K562 (cell line): Measurements from ENCODE around the gene PPT2. TPM values are rescaled to one million over a fixed set of nuclear protein-coding genes. Genes with fewer than 3 reads are reported as not detected.
A peak's percentile ranks its signal among the peaks of the same experiment; 100 is the strongest.

Source experiments
- ATAC-seq: fragments of 200-7000 bp; cut with Tn5 transposase; 3 replicates; pipeline ENCODE4 v1.9.1; 2020; ENCODE audit warnings: moderate library complexity
- BruUV-seq: library from RNA; stranded (reverse); fragments of 400-500 nt; replicated peaks from 2 replicates; lab custom pipeline; 2021; lab: Mats Ljungman, UMichigan
- CTCF ChIA-PET: fragments of 300-600 bp; formaldehyde crosslinking; extraction: SDS; loops from one replicate; lab custom pipeline; 2021; ENCODE audit warnings: low intra/inter-chr PET ratio; lab: Yijun Ruan, JAX
- POLR2A ChIA-PET: fragments of 300-600, 350-650 bp; sonication (Branson Sonifier 250); formaldehyde crosslinking; extraction: SDS; loops from one replicate; lab custom pipeline; 2021; ENCODE audit warnings: antibody characterized with exemption, inconsistent platforms; lab: Yijun Ruan, JAX
- DNase-seq, 4 experiments: peaks; one replicate each; pipeline versions ENCODE4 v3.0.0 to v3.0.0-alpha.2; 2011 to 2018; ENCODE audit warnings: low spot score in 3 of 4, mixed read lengths in 3 of 4; ENCODE audit errors: extremely low read depth in 1 of 4
- FAIRE-seq: peaks from 2 replicates; lab custom pipeline; 2011; peaks lifted over from hg19 to GRCh38; lab: Jason Lieb, UNC
- H2AFZ ChIP-seq: 2 replicates; pipeline ENCODE4 v1.6.0; 2011; ENCODE audit warnings: low read depth, low read length, control low read depth, inconsistent platforms
- H3K27ac ChIP-seq: fragments of 200-600 bp; 3 replicates; pipeline ENCODE4 v1.8.0; 2011; ENCODE audit warnings: low read depth, mild to moderate bottlenecking, control low read depth, inconsistent platforms, low read length, moderate library complexity, mixed read lengths; ENCODE audit errors: extremely low read depth
- H3K27me3 ChIP-seq, 2 experiments: fragments of 300-600 bp in 1 of 2; 2 replicates in 1 of 2; 3 replicates in 1 of 2; pipeline versions ENCODE4 v1.6.0 to v1.8.0; 2011; ENCODE audit warnings: inconsistent platforms in 2 of 2, low read length in 2 of 2, mild to moderate bottlenecking in 1 of 2, mixed read lengths in 1 of 2, moderate library complexity in 1 of 2; ENCODE audit not compliant: control insufficient read depth in 2 of 2, insufficient read depth in 2 of 2
- H3K36me3 ChIP-seq: fragments of 300-600 bp; 3 replicates; pipeline ENCODE4 v1.8.0; 2011; ENCODE audit warnings: mild to moderate bottlenecking, low read length, inconsistent platforms; ENCODE audit not compliant: control insufficient read depth, insufficient read depth
- H3K4me1 ChIP-seq, 2 experiments: fragments of 200-600 bp in 1 of 2; replicated peaks in 1 of 2; 2 replicates in 1 of 2; 3 replicates in 1 of 2; pipeline versions ENCODE4 v1.5.1 to v1.8.0; 2011; ENCODE audit warnings: inconsistent platforms in 2 of 2, low read length in 2 of 2, mild to moderate bottlenecking in 1 of 2, mixed read lengths in 1 of 2, moderate library complexity in 1 of 2; ENCODE audit not compliant: control insufficient read depth in 2 of 2, insufficient read depth in 2 of 2
- H3K4me2 ChIP-seq: 2 replicates; pipeline ENCODE4 v1.6.1; 2011; ENCODE audit warnings: low read length, control low read depth, inconsistent platforms, mixed read lengths; ENCODE audit not compliant: insufficient read depth
- H3K4me3 ChIP-seq: fragments of 200-600 bp; sonication (generic), shearing (Covaris generic); 2 replicates; pipeline ENCODE4 v1.5.1; 2016; ENCODE audit warnings: control low read depth, inconsistent platforms
- H3K79me2 ChIP-seq: fragments of 200-600 bp; 3 replicates; pipeline ENCODE4 v1.8.0; 2011; ENCODE audit warnings: low read length, inconsistent platforms; ENCODE audit not compliant: control insufficient read depth, insufficient read depth
- H3K9ac ChIP-seq, 2 experiments: 2 replicates each; pipeline versions ENCODE4 v1.6.0 to v1.6.1; 2011; ENCODE audit warnings: low read depth in 2 of 2, low read length in 2 of 2, control low read depth in 1 of 2, inconsistent platforms in 1 of 2, mild to moderate bottlenecking in 1 of 2, mixed read lengths in 1 of 2; ENCODE audit not compliant: insufficient read depth in 1 of 2
- H3K9me1 ChIP-seq: one replicate; pipeline ENCODE4 v1.6.0; 2011; ENCODE audit warnings: inconsistent platforms, mild to moderate bottlenecking, low read length, moderate library complexity; ENCODE audit not compliant: control insufficient read depth, insufficient read depth
- H3K9me3 ChIP-seq: replicated peaks from 2 replicates; pipeline ENCODE4 v1.5.1; 2011; ENCODE audit warnings: low read depth, low read length, inconsistent platforms; ENCODE audit not compliant: control insufficient read depth, insufficient read depth
- H4K20me1 ChIP-seq: replicated peaks from 2 replicates; pipeline ENCODE4 v1.6.1; 2011; ENCODE audit warnings: low read length, inconsistent platforms, mixed read lengths; ENCODE audit not compliant: control insufficient read depth, insufficient read depth
- BDP1 ChIP-seq: IDR thresholded peaks from 3 replicates; pipeline ENCODE4 v1.6.1; 2011; ENCODE audit not compliant: insufficient read length, insufficient read depth
- KAT2B ChIP-seq: IDR thresholded peaks from one replicate; pipeline ENCODE4 v1.6.1; 2012; ENCODE audit warnings: low read depth, mild to moderate bottlenecking, control low read depth, inconsistent platforms, low read length, moderate library complexity
- MCM7 ChIP-seq, 2 experiments: fragments of 450-650 bp; IDR thresholded peaks; 2 replicates each; pipeline ENCODE4 v1.6.1; 2016 to 2018
- MED1 ChIP-seq: sonication (generic); formaldehyde crosslinking; IDR thresholded peaks from 2 replicates; pipeline ENCODE4 v1.8.1; 2023; ENCODE audit warnings: missing genetic modification reagents, borderline replicate concordance
- MNT ChIP-seq, 2 experiments: fragments of 450-650 bp; conservative IDR thresholded peaks; 2 replicates each; pipeline ENCODE4 v1.6.1; 2017; ENCODE audit warnings: mild to moderate bottlenecking in 2 of 2, moderate library complexity in 2 of 2
- MTA3 ChIP-seq: fragments of 450-650 bp; formaldehyde crosslinking; IDR thresholded peaks from 2 replicates; pipeline ENCODE4 v1.6.1; 2017; ENCODE audit warnings: mild to moderate bottlenecking, borderline replicate concordance
- SETDB1 ChIP-seq: IDR thresholded peaks from one replicate; pipeline ENCODE4 v1.6.1; 2012; ENCODE audit warnings: low read length, control low read depth, inconsistent platforms
- SIN3A ChIP-seq, 2 experiments: fragments of 150-350 bp in 1 of 2; IDR thresholded peaks; 2 replicates each; pipeline ENCODE4 v1.6.1; 2011 to 2016; ENCODE audit warnings: borderline replicate concordance in 2 of 2, low read depth in 2 of 2, low read length in 2 of 2, mild to moderate bottlenecking in 2 of 2, moderate library complexity in 2 of 2; ENCODE audit not compliant: control insufficient read depth in 1 of 2
- TCF3 ChIP-seq: sonication (generic); formaldehyde crosslinking; IDR thresholded peaks from 2 replicates; pipeline ENCODE4 v1.4.0; 2020; ENCODE audit warnings: mild to moderate bottlenecking, missing genetic modification reagents
- ZBED1 ChIP-seq: IDR thresholded peaks from 2 replicates; pipeline ENCODE4 v1.6.1; 2014
- ZNF140 ChIP-seq: fragments of 250-450 bp; sonication (Bioruptor Pico); IDR thresholded peaks from 2 replicates; pipeline ENCODE4 v1.8.0; 2021; ENCODE audit warnings: moderate library complexity, mild to moderate bottlenecking, inconsistent platforms
- ZNF408 ChIP-seq: fragments of 250-450 bp; sonication (Bioruptor Pico); IDR thresholded peaks from 2 replicates; pipeline ENCODE4 v1.4.0; 2020; ENCODE audit warnings: low read depth, mild to moderate bottlenecking, moderate library complexity
- ZNF431 ChIP-seq: sonication (generic); formaldehyde crosslinking; IDR thresholded peaks from 2 replicates; pipeline ENCODE4 v1.8.0; 2022; ENCODE audit warnings: mild to moderate bottlenecking, missing genetic modification reagents
- ZNF512 ChIP-seq: IDR thresholded peaks from 2 replicates; pipeline ENCODE4 v1.6.1; 2016; ENCODE audit warnings: missing genetic modification characterization, missing compliant biosample characterization
- ZNF57 ChIP-seq: fragments of 450-650 bp; formaldehyde crosslinking; IDR thresholded peaks from 2 replicates; pipeline ENCODE4 v1.4.0; 2020; ENCODE audit warnings: mild to moderate bottlenecking, moderate library complexity
- ZNF695 ChIP-seq: fragments of 450-650 bp; formaldehyde crosslinking; IDR thresholded peaks from 2 replicates; pipeline ENCODE4 v1.4.0; 2020; ENCODE audit warnings: mild to moderate bottlenecking, moderate library complexity
- WGBS: fragments of 100-300 bp; shearing (Covaris generic); methylation state at CpG from one replicate; pipeline ENCODE4 v1.1.6; 2016; ENCODE audit warnings: low coverage, mixed read lengths; ENCODE audit not compliant: insufficient coverage; ENCODE audit errors: missing lambda C conversion rate; 5-methylcytosine and 5-hydroxymethylcytosine counted together
- in situ Hi-C: fragments of 300-500 bp; cut with MboI; formaldehyde crosslinking; loops from 4 replicates; pipeline ENCODE4 v1.15.0; 2018; ENCODE audit warnings: inconsistent platforms, mixed read lengths
- intact Hi-C: fragments of 100-400 bp; cut with micrococcal nuclease; formaldehyde crosslinking; loops from 2 replicates; pipeline ENCODE4 v1.14.2; 2022
- polyA plus RNA-seq, 8 experiments: library from polyadenylated mRNA; depleted of rRNA in 4 of 8; stranded (reverse) in 5 of 8; unstranded in 3 of 8; fragments of >200 nt; fragmentation: Nextera tagmentation in 2 of 8; fragmentation: Illumina TruSeq in 1 of 8; extraction: Ambion mirVana in 2 of 8; extraction: Trizol in 1 of 8; gene quantifications; 2 replicates each; pipeline versions ENCODE4 v1.2.1 to v1.2.3, GENCODE V29; 2011 to 2014; ENCODE audit warnings: inconsistent platforms in 1 of 8, missing spikeins in 1 of 8
- total RNA-seq, 7 experiments: library from RNA; depleted of rRNA in 6 of 7; stranded (reverse); fragments of >200 nt in 6 of 7; fragmentation: Illumina TruSeq in 2 of 7; extraction: Trizol in 2 of 7; gene quantifications; 2 replicates each; pipeline versions ENCODE4 v1.2.1 to v1.2.3, GENCODE V29; 2011 to 2021; ENCODE audit warnings: low replicate concordance in 1 of 7

Gene PPT2
- total and polyA plus RNA-seq, 9 of the 15 experiments (the other 6 are each of a cell fraction or from before 2014, with no cell fraction given) = 27.4 to 98.8 (median 69.9) TPM

- no peak for TF ChIP-seq SETDB1
- TF ChIP-seq KAT2B = no peak
- no peak for TF ChIP-seq ZNF140
- no peak for TF ChIP-seq ZNF695 (CRISPR knock-in tag)
Observed at GRCh38 chr6:32153564-32154513, at the start of gene PPT2 (continued).

GRCh38 chr6:32105433-32105832 lies 48.5 kb upstream of the PPT2 start:
- FAIRE-seq = no peak
- Histone ChIP-seq H3K79me2 (no peaks in the 10 kb centered on the region), H3K27ac (no peak overlapping the region), H3K9me1 (no peaks in the 10 kb centered on the region), H3K9me3 (no peaks in the 10 kb centered on the region), H3K9ac (no peak overlapping the region), H4K20me1 (no peaks in the 10 kb centered on the region), H2AFZ (no peak overlapping the region), H3K36me3 (no peaks in the 10 kb centered on the region), H3K27me3 (peaks cover 0 to 42% of the 10 kb centered on the region in 2 experiments; a peak in 2 of 5 replicates), H3K4me3 (no peak overlapping the region), H3K4me1 (peaks cover 29 to 33% of the 10 kb centered on the region in 2 experiments), H3K4me2 (no peak overlapping the region)
- ChIA-PET POLR2A (no interaction called here), CTCF (no interaction called here)
- in situ Hi-C loops = no loop called here
- 4% methylated on average over 4 of the region's 4 CpGs for WGBS
- BruUV-seq = no TSS peak
- intact Hi-C loops = no loop called here
- no peak for ATAC-seq
- no peak for DNase-seq
- peak in 1 of 2 experiments; percentile 49; a peak in 1 of 4 replicates for TF ChIP-seq SIN3A (IDR thresholded peaks at IDR 0.05; ENCODE audit: borderline replicate concordance in 2 of 2, control insufficient read depth in 1 of 2, low read depth in 2 of 2, low read length in 2 of 2)
- no peak for TF ChIP-seq ZNF57 (CRISPR knock-in tag)
- TF ChIP-seq MCM7 (IDR thresholded peaks at IDR 0.05) = no peak
- TF ChIP-seq ZNF431 (CRISPR knock-in tag) = no peak
- TF ChIP-seq ZNF408 = no peak
- TF ChIP-seq MNT (conservative IDR thresholded peaks at IDR 0.05) = 0 out of 4 replicates have a peak, but pooled peaks of 1 of the 2 experiments have one; percentile 25
- no peak for TF ChIP-seq MED1 (CRISPR knock-in tag)
- no peak for TF ChIP-seq TCF3 (CRISPR knock-in tag)
- no peak for TF ChIP-seq ZNF512 (tag)
- TF ChIP-seq MTA3 = no peak
- no peak for TF ChIP-seq BDP1
- no peak for TF ChIP-seq ZBED1
